Measurements from ENCODE around the gene DMRT2.

The DMRT2 gene

GRCh38 chr9:1051584-1052275, 1.6 kb downstream of the DMRT2 start:
- no peak overlapping the region for H3K4me2 ChIP-seq (ENCODE audit: insufficient read depth, low read length)
- 0 out of 2 replicates have a peak, but pooled peaks cover 4% of the 10 kb centered on the region for H3K4me1 ChIP-seq (ENCODE audit: insufficient read depth, low read length)
- H4K20me1 ChIP-seq (ENCODE audit: insufficient read depth, low read length): no peaks in the 10 kb centered on the region
- TF ChIP-seq CTCF (IDR thresholded peaks at IDR 0.05; ENCODE audit: borderline replicate concordance, extremely low read depth, low read length, poor library complexity, severe bottlenecking) (no peak), EZH2 (IDR thresholded peaks at IDR 0.05; ENCODE audit: borderline replicate concordance, low read depth, low read length, severe bottlenecking) (no peak)
- no peak for ATAC-seq (ENCODE audit: insufficient read depth, low read depth)
- no peaks in the 10 kb centered on the region for H3K9me3 ChIP-seq (ENCODE audit: insufficient read depth, low read length, severe bottlenecking)
- no peak for DNase-seq
- no peak overlapping the region for H3K9ac ChIP-seq (ENCODE audit: low read depth, low read length)
- no peak overlapping the region for H3K4me3 ChIP-seq (ENCODE audit: low read depth in 1 of 2, low read length in 2 of 2)
- H2AFZ ChIP-seq (ENCODE audit: low read depth, low read length): no peak overlapping the region
- H3K27me3 ChIP-seq (ENCODE audit: insufficient read depth, low read length, poor library complexity): peaks cover 3% of the 10 kb centered on the region
- no peaks in the 10 kb centered on the region for H3K36me3 ChIP-seq (ENCODE audit: insufficient read depth, low read length)
- H3K79me2 ChIP-seq (ENCODE audit: insufficient read depth, low read length): no peaks in the 10 kb centered on the region
- no peak overlapping the region for H3K27ac ChIP-seq (ENCODE audit: low read length)

- DNase-seq (no peak), ATAC-seq (ENCODE audit: insufficient read depth, low read depth) (no peak)
- no peaks in the 10 kb centered on the region for H4K20me1 ChIP-seq (ENCODE audit: insufficient read depth, low read length)
- H3K79me2 ChIP-seq (ENCODE audit: insufficient read depth, low read length): no peaks in the 10 kb centered on the region
- no peak overlapping the region for H2AFZ ChIP-seq (ENCODE audit: low read depth, low read length)
- H3K9me3 ChIP-seq (ENCODE audit: insufficient read depth, low read length, severe bottlenecking): no peaks in the 10 kb centered on the region
- no peaks in the 10 kb centered on the region for H3K36me3 ChIP-seq (ENCODE audit: insufficient read depth, low read length)
- H3K4me1 ChIP-seq (ENCODE audit: insufficient read depth, low read length): 0 out of 2 replicates have a peak, but pooled peaks cover 3% of the 10 kb centered on the region
- TF ChIP-seq EZH2 (IDR thresholded peaks at IDR 0.05; ENCODE audit: borderline replicate concordance, low read depth, low read length, severe bottlenecking) (no peak), CTCF (IDR thresholded peaks at IDR 0.05; ENCODE audit: borderline replicate concordance, extremely low read depth, low read length, poor library complexity, severe bottlenecking) (no peak)
- peaks cover 3% of the 10 kb centered on the region for H3K27me3 ChIP-seq (ENCODE audit: insufficient read depth, low read length, poor library complexity)
- no peak overlapping the region for H3K4me3 ChIP-seq (ENCODE audit: low read depth in 1 of 2, low read length in 2 of 2)
- no peak overlapping the region for H3K4me2 ChIP-seq (ENCODE audit: insufficient read depth, low read length)
- no peak overlapping the region for H3K27ac ChIP-seq (ENCODE audit: low read length)
- no peak overlapping the region for H3K9ac ChIP-seq (ENCODE audit: low read depth, low read length)
These were observed 2.5 kb downstream of the DMRT2 start for GRCh38 chr9:1052365-1053281.

- Histone ChIP-seq H3K4me1 (ENCODE audit: insufficient read depth, low read length) (no peaks in the 10 kb centered on the region), H4K20me1 (ENCODE audit: insufficient read depth, low read length) (no peaks in the 10 kb centered on the region), H3K79me2 (ENCODE audit: insufficient read depth, low read length) (no peaks in the 10 kb centered on the region), H3K4me2 (ENCODE audit: insufficient read depth, low read length) (no peak overlapping the region), H3K27me3 (ENCODE audit: insufficient read depth, low read length, poor library complexity) (peaks cover 3% of the 10 kb centered on the region), H3K9me3 (ENCODE audit: insufficient read depth, low read length, severe bottlenecking) (no peaks in the 10 kb centered on the region), H3K27ac (ENCODE audit: low read length) (no peak overlapping the region), H3K36me3 (ENCODE audit: insufficient read depth, low read length) (no peaks in the 10 kb centered on the region), H3K4me3 (ENCODE audit: low read depth in 1 of 2, low read length in 2 of 2) (no peak overlapping the region), H3K9ac (ENCODE audit: low read depth, low read length) (no peak overlapping the region), H2AFZ (ENCODE audit: low read depth, low read length) (no peak overlapping the region)
- DNase-seq (no peak), ATAC-seq (ENCODE audit: insufficient read depth, low read depth) (no peak)
- TF ChIP-seq CTCF (IDR thresholded peaks at IDR 0.05; ENCODE audit: borderline replicate concordance, extremely low read depth, low read length, poor library complexity, severe bottlenecking) (no peak), EZH2 (IDR thresholded peaks at IDR 0.05; ENCODE audit: borderline replicate concordance, low read depth, low read length, severe bottlenecking) (no peak)
These were observed 3.1 kb downstream of the DMRT2 start for GRCh38 chr9:1053282-1053621.

Data from DND-41 (cell line).